HS-5 (cell line): ENCODE data around the gene GRK3.

Experiments
- DNase-seq: peaks from one replicate; pipeline ENCODE4 v3.0.0-alpha.2; 2012; ENCODE audit warnings: low read depth

GRK3 gene

DNA sequence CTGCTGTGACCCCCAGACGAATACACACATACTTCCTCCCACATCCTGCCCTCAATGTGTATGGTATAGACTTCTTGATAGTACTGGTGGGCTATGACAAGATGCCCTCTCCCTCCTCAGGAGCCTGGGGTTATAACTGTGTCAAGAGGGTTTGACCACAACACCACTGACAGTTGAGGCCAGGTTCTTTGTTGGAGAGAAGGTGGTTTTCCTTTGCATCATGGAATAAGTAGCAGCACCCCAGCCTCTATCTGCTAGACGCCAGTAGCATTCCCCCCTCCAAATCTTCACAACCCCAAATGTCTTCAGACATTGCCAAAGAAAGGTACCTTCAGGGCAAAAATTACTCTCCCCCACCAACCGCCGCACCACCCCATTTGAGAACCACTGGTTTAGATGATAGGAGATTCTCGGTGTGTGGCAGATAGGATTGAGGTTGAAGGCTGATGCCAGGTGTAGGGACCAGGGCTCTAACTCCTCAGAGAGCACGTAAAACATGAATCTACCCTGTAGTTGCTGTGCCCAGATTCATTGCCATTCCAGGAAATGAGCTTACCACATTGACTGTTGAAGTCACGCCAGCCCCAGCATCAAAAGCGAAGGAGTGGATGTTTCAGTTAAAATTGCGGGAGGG lies 172.0 kb downstream of the GRK3 start:
- DNase-seq: no peak

DNA sequence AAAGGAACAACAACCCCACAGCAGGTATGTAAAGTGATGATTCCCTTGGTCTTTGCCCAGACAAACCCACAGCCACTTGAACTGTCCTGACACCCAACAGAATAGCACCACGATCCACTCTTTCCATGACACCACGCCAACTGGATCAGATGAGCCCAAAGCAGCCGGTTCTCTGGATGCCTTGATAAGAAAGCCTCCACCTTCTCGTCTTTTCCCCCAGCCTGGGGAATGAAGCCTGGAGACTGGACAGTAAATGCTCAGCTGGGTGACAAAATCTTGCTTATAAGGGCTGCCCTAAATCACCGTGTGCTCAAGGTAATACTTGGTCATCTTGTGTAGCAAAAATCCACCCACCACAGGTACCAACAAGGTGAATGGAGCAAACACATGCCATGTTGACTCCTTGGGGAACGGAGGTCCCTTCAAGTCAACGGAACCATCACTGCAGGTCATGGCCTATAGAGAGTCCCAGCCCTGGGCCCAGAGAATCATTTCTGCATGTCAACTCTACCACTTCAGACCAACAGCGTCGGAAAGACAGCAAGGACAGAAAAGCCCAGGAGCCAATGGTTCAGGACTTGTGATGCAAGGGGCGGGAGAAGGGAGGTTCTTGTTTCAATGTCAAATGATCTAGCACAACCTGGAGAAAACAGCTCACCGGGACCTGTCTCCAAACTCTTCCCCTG lies 175.3 kb downstream of the GRK3 start:
- DNase-seq: no peak

DNA sequence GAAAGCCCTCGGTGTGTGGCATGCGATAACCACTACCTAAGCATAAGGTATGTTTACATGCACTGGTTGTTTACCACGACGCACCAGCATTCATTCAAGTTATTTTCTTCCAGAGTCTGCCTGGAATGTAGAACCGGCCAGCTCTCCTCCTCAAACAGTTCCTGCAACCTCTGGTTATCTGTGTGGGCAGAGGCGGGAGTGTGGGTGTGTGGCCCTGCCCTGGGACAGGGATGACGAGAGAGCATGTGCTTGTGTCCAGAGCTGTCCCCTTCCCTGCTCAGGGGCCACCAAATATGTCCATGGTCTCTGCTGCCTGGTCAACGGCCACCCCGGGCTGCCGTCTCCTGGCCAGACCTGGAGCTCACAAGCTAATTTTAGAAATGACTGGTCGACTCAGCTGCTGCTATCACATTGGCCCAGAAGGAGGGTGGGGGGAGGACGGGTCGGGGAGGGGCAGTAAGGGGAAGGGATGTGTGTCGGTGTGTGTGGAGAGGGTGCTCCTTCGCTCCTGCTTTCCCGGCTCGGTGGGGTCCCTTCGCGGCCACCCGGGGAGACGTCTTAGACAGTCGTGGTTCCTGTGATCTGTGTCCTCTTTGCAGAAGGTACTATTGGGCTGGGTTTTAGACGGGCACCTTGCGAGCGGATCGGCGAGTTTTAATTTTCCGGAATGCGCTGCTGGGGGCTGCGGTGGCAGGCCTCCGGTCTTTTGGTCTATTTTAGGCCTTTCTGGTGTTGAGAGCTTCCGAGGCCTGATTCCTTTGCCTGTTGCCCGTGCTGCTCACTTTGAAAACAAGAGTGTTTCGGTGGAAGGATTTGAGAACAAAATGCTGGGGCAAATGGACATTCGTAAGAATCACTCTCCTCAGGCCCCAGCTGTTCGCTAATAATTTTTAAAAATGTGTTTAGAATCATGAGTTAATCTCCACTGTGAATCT lies 177.5 kb downstream of the GRK3 start, which contains the start of gene MYO18B:
Gene MYO18B (plus strand): TSS at position 497 of the 935 bp plus-strand sequence. CDS start 18,905 bp downstream, outside the sequence.
- no peak for DNase-seq

DNA sequence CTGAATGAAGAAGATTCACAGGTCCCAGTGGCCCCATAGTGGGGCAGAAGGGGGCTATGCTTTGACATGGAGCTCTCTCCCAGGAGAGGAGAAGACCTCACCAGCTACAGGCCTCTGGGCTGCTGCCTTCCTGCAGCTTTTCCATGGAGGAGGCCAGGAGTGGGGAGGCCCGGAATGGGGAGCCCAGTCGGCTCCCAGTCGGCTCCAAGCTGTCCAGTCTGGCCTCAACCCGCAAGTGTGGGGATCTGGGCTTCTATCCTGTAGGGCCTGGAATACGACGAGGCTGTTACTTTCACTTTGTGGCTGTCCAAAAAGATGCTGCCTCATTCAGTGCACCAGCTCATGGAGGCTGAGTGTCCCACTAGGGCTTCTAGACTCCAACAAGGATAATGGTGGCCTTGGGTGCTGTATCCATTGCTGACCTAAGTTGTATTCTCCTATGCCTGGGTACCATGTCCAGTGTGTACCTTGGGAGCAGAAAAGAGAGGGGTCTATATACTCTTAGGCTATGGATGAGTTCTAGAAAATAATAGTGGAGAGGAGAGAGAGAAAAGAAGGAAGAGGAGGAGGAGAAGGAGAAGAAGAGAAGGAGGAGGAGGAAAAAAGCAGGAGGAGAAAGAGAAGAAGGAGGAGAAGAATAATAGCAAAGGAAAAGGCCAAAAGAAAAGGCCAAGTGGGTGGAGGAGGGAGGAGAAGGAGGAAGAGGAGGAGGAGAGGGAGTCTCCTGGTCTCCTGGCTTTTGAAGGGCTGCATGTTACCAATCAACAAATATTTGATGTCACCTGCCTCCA lies 178.6 kb downstream of the GRK3 start:
- no peak for DNase-seq

DNA sequence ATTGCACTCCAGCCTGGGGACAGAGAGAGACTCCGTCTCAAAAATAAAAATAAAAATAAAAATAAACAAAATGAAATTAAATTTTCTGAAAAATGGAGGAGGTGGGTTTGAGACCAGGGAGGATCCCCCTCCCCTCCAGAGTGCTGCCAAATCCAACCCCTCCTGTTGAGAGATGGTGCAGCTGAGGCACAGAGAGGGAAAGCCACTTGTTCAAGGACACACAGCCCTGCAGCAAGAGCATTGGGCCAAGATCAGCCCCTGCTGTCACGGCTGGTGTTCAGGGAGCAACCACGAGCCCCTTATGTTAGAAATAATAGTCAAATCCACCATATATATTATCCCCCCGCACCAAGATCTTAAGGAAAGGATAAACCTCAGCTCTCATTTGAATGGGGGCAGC lies 180.2 kb downstream of the GRK3 start:
- no peak for DNase-seq

DNA sequence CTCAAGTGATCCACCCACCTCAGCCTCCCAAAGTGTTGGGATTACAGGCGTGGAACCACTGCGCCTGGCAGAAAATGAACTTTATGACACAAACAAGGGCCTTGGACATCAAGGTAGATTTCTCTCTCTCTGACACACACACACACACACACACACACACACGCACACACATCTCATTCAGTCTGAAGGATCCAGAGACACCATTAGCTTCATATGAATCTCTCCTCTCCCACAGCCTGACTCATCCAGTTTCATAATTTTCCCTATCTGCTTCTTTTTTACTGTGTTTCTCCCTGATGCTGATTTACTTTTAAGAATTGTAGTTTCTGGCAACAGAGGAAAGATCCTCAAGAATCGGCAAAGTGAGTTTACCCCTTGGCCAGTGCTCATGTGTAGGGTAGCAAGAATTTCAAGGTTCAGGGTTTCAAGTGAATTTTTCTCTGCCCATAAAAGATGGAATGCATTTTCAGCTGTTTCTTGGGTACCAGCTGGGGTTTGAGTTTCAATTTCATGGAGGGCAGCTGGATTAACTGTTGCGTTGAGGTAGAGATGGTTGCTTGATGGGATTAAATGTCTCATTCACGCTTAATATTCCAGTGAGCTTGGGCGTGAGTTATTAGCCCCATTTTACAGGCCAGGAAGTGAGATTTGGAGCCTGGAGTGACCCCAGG lies 181.0 kb downstream of the GRK3 start:
- no peak for DNase-seq

DNA sequence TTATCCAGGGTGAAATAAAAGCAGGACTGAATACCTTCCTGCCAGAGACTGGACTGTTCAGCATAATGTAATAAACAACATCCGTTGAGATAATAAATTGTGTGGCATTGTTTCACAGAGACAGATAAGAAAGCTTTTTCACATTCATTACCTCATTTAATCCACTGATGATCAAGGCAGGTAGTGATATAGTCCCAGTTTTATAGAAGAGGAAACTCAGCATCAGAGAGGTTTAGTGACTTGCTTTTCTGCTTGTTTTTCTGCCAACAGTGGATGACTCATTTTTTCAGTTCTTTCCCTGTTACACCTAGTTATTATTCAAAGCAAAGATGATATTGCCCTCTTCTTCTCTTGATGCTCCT lies 181.5 kb downstream of the GRK3 start:
- no peak for DNase-seq

DNA sequence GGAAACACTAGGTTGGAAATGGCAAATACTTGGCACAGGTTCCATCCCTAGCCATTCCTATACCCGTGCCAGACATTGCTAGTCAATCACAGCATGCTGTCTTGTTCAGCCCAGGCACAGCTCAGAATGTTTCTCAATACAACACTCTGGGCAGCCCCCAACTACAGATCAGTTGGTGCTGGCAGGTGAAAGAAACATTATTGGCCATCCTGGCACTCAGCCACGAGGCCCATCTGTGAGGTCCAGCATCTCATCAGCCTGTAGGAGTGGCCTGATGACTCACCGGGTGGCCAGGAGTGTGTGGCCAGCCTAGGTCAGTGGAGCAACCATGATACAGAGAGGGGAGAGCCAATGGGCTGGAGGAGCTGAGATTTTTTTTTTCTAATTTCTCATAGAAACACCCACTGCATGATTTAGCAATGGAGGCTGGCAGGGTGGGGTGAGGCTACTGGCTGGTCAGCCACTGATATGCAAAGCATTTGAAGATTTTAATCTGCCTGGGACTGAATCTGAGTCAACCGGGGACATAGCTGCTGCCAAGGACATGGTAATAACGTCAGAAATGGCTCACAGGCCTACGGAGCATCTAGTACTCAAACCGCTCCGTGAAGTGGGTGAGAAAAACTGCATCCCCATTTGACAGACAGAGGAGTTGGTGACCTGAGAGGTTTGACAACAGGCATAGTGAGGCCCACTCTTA lies 182.9 kb downstream of the GRK3 start:
- DNase-seq: peak; percentile 89

DNA sequence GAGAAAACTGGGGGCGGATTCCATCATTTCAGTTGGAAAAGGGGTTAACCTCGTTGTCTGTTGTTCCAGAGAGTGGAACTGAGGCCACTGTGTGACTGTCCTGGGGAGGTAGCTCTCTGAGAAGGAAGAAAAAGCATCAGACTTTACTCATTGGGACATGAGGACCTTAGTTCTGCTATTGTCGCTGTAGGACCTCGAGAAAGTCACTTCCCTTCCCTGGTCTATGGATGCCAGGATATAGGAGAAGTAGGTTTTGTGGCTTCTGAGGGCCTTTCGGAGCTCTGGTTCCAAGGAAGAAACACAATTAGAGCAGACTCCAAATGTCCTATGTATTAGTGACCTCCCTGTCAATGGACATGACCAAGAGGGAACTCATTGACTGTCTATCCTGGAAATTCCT lies 183.7 kb downstream of the GRK3 start:
- no peak for DNase-seq

DNA sequence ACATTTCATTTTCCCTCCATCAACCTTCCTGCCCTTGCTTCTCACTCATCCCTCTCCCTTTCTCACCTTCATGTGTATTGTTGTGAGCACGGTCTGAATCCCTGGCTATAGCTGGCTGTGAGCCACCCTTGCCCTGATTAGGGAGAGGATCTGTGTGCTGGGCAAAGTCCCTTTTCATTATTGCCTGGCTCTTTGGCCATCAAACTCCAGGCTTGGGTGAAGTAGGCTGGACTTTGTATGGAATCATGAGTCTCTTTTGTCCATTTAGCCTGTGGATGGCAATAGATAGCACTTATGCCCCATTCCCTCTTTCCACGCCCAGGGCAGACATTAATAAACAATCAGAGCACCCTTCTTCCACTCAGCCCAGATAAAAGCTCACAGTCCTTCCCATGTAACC lies 184.2 kb downstream of the GRK3 start:
- no peak for DNase-seq

DNA sequence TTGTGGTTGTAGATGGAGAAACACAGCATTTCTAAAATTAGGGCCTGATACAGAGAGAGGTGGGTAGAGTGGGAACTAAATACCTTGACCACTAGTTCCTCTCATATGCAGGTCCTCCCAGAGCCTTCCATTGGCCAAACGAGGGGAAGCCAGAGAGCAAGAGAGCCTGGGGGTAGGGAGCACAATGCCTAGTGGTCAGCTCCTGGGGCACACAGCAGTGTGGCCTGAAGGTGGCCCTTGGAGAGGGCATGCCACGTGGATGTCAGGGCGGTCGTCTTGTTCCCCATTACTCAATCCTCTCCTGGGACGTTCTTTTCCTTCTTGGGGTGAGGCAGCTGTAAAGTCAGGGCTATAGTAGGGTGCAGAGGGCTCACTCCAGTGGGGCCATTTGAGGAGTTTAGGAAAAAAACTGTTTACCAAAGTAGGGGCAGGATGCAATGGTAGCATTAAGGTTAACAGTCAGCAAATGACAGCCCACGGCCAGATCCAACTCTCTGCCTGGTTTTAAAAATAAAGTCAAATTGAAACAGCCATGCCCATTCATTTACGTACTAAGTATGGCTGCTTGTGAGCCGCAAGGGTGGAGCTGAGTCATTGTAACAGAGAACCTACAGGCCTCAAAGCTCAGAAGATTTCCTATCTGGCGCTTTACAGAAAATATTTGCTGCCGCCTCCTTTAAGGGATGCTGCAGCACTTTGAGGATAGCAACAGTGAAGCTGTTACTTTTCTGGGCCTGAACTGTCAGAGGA lies 185.1 kb downstream of the GRK3 start:
- DNase-seq: no peak

DNA sequence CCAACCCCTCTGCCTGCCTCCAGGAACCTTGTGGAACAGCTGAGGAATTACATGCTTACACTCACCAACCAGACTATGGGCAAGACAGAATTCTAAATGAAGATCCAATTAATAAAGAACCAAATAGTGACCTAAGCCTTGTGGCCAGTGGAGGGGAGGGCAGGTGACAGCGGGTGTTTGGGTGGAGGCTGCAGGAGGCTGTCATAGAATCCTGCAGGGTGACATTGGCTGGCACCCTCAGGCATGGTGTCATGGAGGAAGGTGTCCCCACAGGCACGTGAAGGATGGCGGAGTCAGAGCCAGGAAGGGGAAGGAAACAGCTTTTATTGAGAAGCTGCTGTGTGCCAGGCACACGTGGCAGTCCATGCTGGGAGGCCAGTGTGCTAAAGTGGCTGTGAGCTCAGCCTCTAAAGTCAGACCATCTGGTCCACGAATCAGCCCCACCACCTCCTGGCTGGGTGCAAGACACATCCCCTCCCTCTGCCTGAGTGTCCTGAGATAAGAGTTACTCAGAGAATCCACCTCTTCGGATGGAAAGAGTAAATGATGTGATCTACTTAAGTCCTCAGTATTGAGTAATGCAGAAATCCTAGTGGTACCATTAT lies 186.2 kb downstream of the GRK3 start:
- no peak for DNase-seq

DNA sequence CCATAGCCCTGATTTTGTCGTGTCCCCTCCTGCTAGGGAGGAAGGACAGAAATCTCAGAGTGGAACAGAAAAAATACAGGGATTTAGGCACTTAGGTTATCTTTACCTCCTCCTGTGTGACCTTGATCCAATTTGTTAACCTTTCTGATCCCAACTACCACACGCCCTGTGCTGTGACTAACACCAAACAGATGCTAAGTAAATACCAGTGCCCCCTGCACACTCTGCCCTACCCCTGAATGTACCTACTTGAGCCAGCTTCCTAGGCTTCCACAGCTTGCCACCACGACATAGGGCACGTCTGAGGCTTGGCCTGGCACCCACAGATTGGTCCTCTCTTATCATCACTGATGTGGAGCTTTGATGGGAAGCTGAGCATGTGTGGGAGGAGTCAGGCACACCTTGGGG lies 186.7 kb downstream of the GRK3 start:
- no peak for DNase-seq

DNA sequence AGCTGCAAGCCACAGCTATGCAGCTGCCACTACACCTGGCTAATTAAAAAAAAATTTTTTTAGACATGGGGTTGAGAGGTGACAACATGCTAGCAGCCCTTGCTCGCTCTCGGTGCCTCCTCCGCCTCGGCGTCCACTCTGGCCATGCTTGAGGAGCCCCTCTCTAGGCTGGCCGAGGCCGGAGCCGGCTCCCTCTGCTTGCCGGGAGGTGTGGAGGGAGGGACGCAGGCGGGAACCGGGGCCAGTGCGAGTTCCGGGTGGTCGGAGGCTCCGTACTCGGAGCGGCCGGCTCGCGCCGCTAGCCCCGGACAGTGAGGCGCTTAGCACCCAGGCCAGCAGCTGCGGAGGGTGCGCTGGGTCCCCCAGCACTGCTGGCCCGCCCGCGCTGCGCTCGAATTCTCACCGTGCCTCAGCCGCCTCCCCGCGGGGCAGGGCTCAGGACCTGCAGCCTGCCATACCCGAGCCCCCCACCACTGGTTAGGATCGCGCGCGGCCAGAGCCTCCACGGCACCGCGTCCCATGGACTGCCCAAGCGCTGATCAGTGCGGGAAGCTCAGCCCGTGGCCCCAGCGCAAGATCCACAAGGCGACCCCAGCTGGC lies 188.2 kb downstream of the GRK3 start:
- no peak for DNase-seq

DNA sequence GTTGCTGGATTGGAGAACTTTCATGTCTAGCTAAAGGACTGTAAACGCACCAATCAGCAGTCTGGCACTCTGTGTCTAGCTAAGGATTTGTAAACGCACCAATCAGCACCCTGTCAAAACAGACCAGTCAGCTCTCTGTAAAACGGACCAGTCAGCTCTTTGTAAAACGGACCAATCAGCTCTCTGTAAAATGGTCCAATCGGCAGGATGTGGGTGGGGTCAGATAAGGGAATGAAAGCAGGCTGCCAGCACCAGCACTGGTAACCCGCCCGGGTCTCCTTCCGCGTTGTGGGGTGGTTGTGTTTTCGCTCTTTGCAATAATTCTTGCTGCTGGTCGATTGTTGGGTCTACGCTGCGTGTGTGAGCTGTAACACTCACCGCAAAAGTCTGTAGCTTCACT lies 188.8 kb downstream of the GRK3 start:
- no peak for DNase-seq

DNA sequence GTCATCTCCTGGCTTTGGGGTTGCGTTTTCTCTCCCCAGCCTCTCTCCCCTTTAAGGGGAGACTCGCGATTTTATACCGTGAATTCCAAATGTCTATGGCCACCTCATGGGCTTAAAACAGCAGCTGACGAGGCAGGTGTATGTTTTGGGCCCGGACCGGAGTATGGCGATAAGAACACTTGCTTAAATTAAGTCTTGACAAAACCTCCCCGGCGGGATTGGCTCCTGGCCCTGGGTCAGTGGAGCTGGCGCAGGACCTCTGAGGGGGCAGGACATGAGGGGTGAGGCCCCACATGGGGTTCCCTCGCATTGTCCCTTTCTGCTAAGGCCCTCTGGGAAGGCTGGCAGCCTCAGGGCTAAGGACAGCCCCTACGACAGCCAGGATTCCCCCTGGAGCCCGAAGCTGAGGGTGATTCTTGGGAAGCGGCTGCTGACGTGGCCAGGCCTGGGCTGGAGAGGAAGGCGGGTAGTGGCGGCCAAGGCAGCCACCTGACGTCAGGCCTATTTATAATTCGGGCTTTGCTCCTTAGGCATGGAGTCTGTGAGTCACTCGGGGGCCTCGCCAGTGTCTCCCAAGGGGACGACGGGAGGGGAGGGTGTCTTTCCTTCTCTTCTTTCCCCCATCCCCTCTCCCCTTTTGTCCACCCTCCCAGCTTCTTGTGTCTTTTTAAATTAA lies 190.2 kb downstream of the GRK3 start:
- DNase-seq: no peak

DNA sequence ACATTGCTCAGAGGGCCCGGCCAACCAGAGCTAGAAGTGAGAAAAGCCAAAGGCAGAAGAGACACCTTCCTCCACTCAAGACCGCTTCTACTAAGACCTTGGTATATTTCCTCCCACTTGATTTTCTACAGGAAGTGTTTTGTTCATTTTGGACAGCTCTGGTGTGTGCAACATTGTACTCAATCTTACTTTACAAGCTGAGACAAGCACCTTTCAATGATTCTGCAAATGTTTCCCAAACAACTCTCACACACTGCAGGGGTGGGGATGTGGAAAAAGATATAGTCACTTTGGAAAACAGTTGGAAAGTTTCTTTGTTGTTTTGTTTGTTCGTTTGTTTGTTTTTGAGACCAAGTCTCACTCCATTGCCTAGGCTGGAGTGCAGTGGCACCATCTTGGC lies 193.2 kb downstream of the GRK3 start:
- no peak for DNase-seq

DNA sequence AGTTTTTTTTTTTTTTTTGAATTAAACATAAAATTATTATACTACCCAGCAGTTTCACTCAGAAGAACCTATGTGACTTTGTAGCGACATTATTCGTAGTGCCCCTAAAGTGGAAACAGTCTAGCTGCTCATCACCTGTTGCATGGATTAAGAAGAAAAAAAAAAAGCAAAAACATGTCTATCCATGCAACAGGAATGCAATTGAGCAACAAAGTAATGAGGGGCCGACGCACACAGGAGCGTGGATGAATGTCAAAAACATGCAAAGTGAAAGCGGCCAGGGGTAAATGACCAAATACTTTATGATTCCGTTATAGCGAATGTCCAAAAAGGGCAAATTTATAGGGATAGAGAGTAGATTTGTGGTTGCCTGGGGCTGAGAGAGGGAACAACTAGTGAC lies 193.8 kb downstream of the GRK3 start:
- DNase-seq: no peak

DNA sequence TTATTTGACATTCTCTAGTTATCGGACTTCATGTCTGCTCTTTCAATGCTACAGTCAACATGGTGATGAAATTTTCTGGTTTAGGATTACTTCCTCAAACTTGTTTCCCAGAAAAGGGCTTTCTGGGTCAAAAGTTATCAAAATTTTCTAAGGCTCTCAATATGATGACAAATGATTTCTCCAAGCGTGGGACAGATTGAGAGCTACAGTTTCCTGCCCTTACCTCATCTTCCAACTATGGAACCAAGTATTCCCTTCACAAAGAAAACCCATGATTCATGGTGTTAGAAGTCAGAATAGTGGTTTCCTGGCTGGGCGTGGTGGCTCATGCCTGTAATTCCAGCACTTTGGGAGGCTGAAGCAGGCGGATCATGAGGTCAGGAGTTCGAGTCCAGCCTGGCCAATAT lies 195.4 kb downstream of the GRK3 start:
- DNase-seq: peak; percentile 96
